IMR-90 (cell line): ENCODE data around the gene TMEM163. TPM values are rescaled to one million over a fixed set of nuclear protein-coding genes. Genes with fewer than 3 reads are reported as not detected.

Source experiments
- ATAC-seq: fragments of 200-7000 bp; cut with Tn5 transposase; 2 replicates; pipeline ENCODE4 v1.9.1; 2020; ENCODE audit warnings: low read depth, mild to moderate bottlenecking, moderate library complexity
- BruUV-seq: library from RNA; stranded (reverse); fragments of 400-500 nt; replicated peaks from 2 replicates; lab custom pipeline; 2021; lab: Mats Ljungman, UMichigan
- CTCF ChIA-PET: fragments of 300-600 bp; formaldehyde crosslinking; extraction: SDS; loops from one replicate; lab custom pipeline; 2021; ENCODE audit warnings: antibody characterized with exemption; lab: Yijun Ruan, JAX
- POLR2A ChIA-PET: fragments of 300-600 bp; sonication (Branson Sonifier 250); formaldehyde crosslinking; loops from one replicate; lab custom pipeline; 2022; ENCODE audit warnings: antibody characterized with exemption; ENCODE audit not compliant: unreplicated experiment; lab: Charles Lee
- DNase-seq: peaks from one replicate; pipeline ENCODE4 v3.0.0; 2013
- H2AFZ ChIP-seq: replicated peaks from 2 replicates; pipeline ENCODE3; 2013; ENCODE audit warnings: low read length, mild to moderate bottlenecking; ENCODE audit not compliant: poor library complexity
- H2AK5ac ChIP-seq: 2 replicates; pipeline ENCODE4 v1.6.1; 2013; ENCODE audit warnings: low read depth, low read length, inconsistent platforms
- H2AK9ac ChIP-seq: replicated peaks from 2 replicates; pipeline ENCODE3; 2013; ENCODE audit warnings: mild to moderate bottlenecking, low read depth, low read length, moderate library complexity; ENCODE audit not compliant: poor library complexity
- H2BK120ac ChIP-seq: 2 replicates; pipeline ENCODE4 v1.6.1; 2013; ENCODE audit warnings: low read depth, low read length, inconsistent platforms
- H2BK15ac ChIP-seq: 3 replicates; pipeline ENCODE4 v1.6.1; 2013; ENCODE audit warnings: low read depth, low read length, inconsistent platforms
- H2BK20ac ChIP-seq: 2 replicates; pipeline ENCODE4 v1.6.1; 2013; ENCODE audit warnings: low read depth, mild to moderate bottlenecking, inconsistent platforms, low read length, moderate library complexity
- H2BK5ac ChIP-seq: 2 replicates; pipeline ENCODE4 v1.6.1; 2013; ENCODE audit warnings: mild to moderate bottlenecking, low read depth, low read length, inconsistent platforms; ENCODE audit not compliant: poor library complexity, severe bottlenecking
- H3K14ac ChIP-seq: replicated peaks from 2 replicates; pipeline ENCODE4 v1.6.1; 2013; ENCODE audit warnings: low read depth, low read length, inconsistent platforms
- H3K18ac ChIP-seq: 2 replicates; pipeline ENCODE4 v1.6.1; 2013; ENCODE audit warnings: low read depth, low read length, control low read depth
- H3K23ac ChIP-seq: 2 replicates; pipeline ENCODE4 v1.6.1; 2013; ENCODE audit warnings: low read depth, low read length, inconsistent platforms
- H3K27ac ChIP-seq: 2 replicates; pipeline ENCODE4 v1.5.1; 2013; ENCODE audit warnings: mild to moderate bottlenecking, control low read depth, low read length; ENCODE audit not compliant: insufficient read depth
- H3K27me3 ChIP-seq: 2 replicates; pipeline ENCODE4 v1.6.1; 2013; ENCODE audit warnings: low read length; ENCODE audit not compliant: control insufficient read depth, insufficient read depth
- H3K36me3 ChIP-seq: 2 replicates; pipeline ENCODE4 v1.6.1; 2013; ENCODE audit warnings: low read length, mixed read lengths; ENCODE audit not compliant: control insufficient read depth, insufficient read depth
- H3K4ac ChIP-seq: 2 replicates; pipeline ENCODE4 v1.6.1; 2013; ENCODE audit warnings: low read depth, low read length, inconsistent platforms
- H3K4me1 ChIP-seq: 2 replicates; pipeline ENCODE4 v1.6.1; 2013; ENCODE audit warnings: low read length, mixed read lengths; ENCODE audit not compliant: control insufficient read depth, insufficient read depth
- H3K4me2 ChIP-seq: 2 replicates; pipeline ENCODE4 v1.6.1; 2013; ENCODE audit warnings: low read depth, mild to moderate bottlenecking, control low read depth, low read length, moderate library complexity
- H3K4me3 ChIP-seq: 2 replicates; pipeline ENCODE4 v1.5.1; 2013; ENCODE audit warnings: low read depth, mild to moderate bottlenecking, control low read depth, low read length, moderate library complexity; ENCODE audit not compliant: insufficient read depth
- H3K56ac ChIP-seq: 2 replicates; pipeline ENCODE4 v1.6.1; 2013; ENCODE audit warnings: low read length, inconsistent platforms; ENCODE audit not compliant: insufficient read depth; ENCODE audit errors: extremely low read depth
- H3K79me1 ChIP-seq, 2 experiments: 2 replicates each; pipeline ENCODE4 v1.6.1; 2013; ENCODE audit warnings: low read length in 2 of 2, inconsistent platforms in 1 of 2, low read depth in 1 of 2
- H3K9ac ChIP-seq: 2 replicates; pipeline ENCODE4 v1.6.1; 2013; ENCODE audit warnings: low read depth, low read length, control low read depth
- H3K9me1 ChIP-seq: 2 replicates; pipeline ENCODE4 v1.6.1; 2013; ENCODE audit warnings: low read length, inconsistent platforms; ENCODE audit not compliant: insufficient read depth
- H3K9me3 ChIP-seq: 2 replicates; pipeline ENCODE4 v1.6.1; 2013; ENCODE audit warnings: low read length; ENCODE audit not compliant: control insufficient read depth, insufficient read depth
- H4K20me1 ChIP-seq: 2 replicates; pipeline ENCODE4 v1.6.1; 2013; ENCODE audit warnings: low read length, inconsistent platforms; ENCODE audit not compliant: insufficient read depth
- H4K5ac ChIP-seq: 2 replicates; pipeline ENCODE4 v1.6.1; 2013; ENCODE audit warnings: mild to moderate bottlenecking, low read depth, low read length, control low read depth
- H4K8ac ChIP-seq, 2 experiments: 2 replicates each; pipeline ENCODE4 v1.6.1; 2013; ENCODE audit warnings: low read depth in 2 of 2, low read length in 2 of 2, control low read depth in 1 of 2, inconsistent platforms in 1 of 2
- H4K91ac ChIP-seq: 2 replicates; pipeline ENCODE4 v1.6.1; 2013; ENCODE audit warnings: low read depth, low read length, inconsistent platforms; ENCODE audit not compliant: insufficient read depth
- BHLHE40 ChIP-seq: fragments of 150-350 bp; IDR thresholded peaks from 2 replicates; pipeline ENCODE4 v1.6.1; 2016; ENCODE audit warnings: mild to moderate bottlenecking, low read depth, low read length
- CEBPB ChIP-seq: IDR thresholded peaks from 2 replicates; pipeline ENCODE4 v1.6.1; 2012; ENCODE audit warnings: low read depth, low read length, improper control_type of control experiment
- CHD1 ChIP-seq: IDR thresholded peaks from 2 replicates; pipeline ENCODE4 v1.6.1; 2012; ENCODE audit warnings: low read depth, low read length, improper control_type of control experiment
- CTCF ChIP-seq: conservative IDR thresholded peaks from 2 replicates; pipeline ENCODE4 v1.5.1; 2012; ENCODE audit warnings: mild to moderate bottlenecking, low read depth, low read length, improper control_type of control experiment
- ELK1 ChIP-seq: fragments of 150-350 bp; IDR thresholded peaks from 2 replicates; pipeline ENCODE4 v1.6.1; 2016; ENCODE audit warnings: low read depth, mild to moderate bottlenecking, low read length, moderate library complexity, borderline replicate concordance
- FOS ChIP-seq: fragments of 150-350 bp; IDR thresholded peaks from 2 replicates; pipeline ENCODE4 v1.6.1; 2016; ENCODE audit warnings: low read depth, low read length
- MAFK ChIP-seq: IDR thresholded peaks from 2 replicates; pipeline ENCODE4 v1.6.1; 2012; ENCODE audit warnings: low read depth, low read length, improper control_type of control experiment
- MAZ ChIP-seq: IDR thresholded peaks from 2 replicates; pipeline ENCODE4 v1.6.1; 2012; ENCODE audit warnings: low read depth, mild to moderate bottlenecking, low read length, improper control_type of control experiment, moderate library complexity, borderline replicate concordance
- MXI1 ChIP-seq: IDR thresholded peaks from 2 replicates; pipeline ENCODE4 v1.6.1; 2012; ENCODE audit warnings: low read depth, mild to moderate bottlenecking, low read length, moderate library complexity, borderline replicate concordance
- NFE2L2 ChIP-seq: fragments of 150-350 bp; IDR thresholded peaks from 2 replicates; pipeline ENCODE4 v1.6.1; 2016; ENCODE audit warnings: low read depth, mild to moderate bottlenecking, low read length
- POLR2A ChIP-seq: IDR thresholded peaks from 2 replicates; pipeline ENCODE4 v1.6.1; 2012; ENCODE audit warnings: mild to moderate bottlenecking, low read depth, low read length
- RAD21 ChIP-seq: IDR thresholded peaks from 2 replicates; pipeline ENCODE4 v1.6.1; 2012; ENCODE audit warnings: low read length, improper control_type of control experiment
- RCOR1 ChIP-seq: IDR thresholded peaks from 2 replicates; pipeline ENCODE4 v1.6.1; 2012; ENCODE audit warnings: mild to moderate bottlenecking, low read length, improper control_type of control experiment; ENCODE audit not compliant: insufficient replicate concordance
- RFX5 ChIP-seq: IDR thresholded peaks from 2 replicates; pipeline ENCODE4 v1.8.0; 2012; ENCODE audit warnings: low read depth, mild to moderate bottlenecking, low read length, moderate library complexity
- SMC3 ChIP-seq: fragments of 150-350 bp; IDR thresholded peaks from 2 replicates; pipeline ENCODE4 v1.6.1; 2016; ENCODE audit warnings: low read depth, mild to moderate bottlenecking, antibody characterized with exemption, low read length, moderate library complexity
- WGBS, 2 experiments: methylation state at CpG; one replicate each; pipeline versions ENCODE4 v1.1.5 to v1.1.7; 2013; ENCODE audit warnings: missing lambda C conversion rate in 2 of 2; ENCODE audit not compliant: insufficient read length in 1 of 2; ENCODE audit errors: extremely low coverage in 2 of 2; 5-methylcytosine and 5-hydroxymethylcytosine counted together
- dilution Hi-C: fragments of 300-500 bp; cut with HindIII; formaldehyde crosslinking; loops from one replicate; pipeline ENCODE4 v1.14.3; 2018; ENCODE audit warnings: low sequenced_read_pairs; ENCODE audit not compliant: unreplicated experiment
- in situ Hi-C: fragments of 300-500 bp; cut with MboI; formaldehyde crosslinking; loops from 3 replicates; pipeline ENCODE4 v1.14.3; 2019; ENCODE audit warnings: low sequenced_read_pairs, inconsistent platforms, mixed read lengths
- intact Hi-C: fragments of 100-400 bp; cut with micrococcal nuclease; formaldehyde crosslinking; loops from 2 replicates; pipeline ENCODE4 v1.10.0; 2022
- polyA plus RNA-seq, 3 experiments: library from polyadenylated mRNA; depleted of rRNA; stranded (reverse); fragments of >200 nt; gene quantifications; 2 replicates each; pipeline ENCODE4 v1.2.3, GENCODE V29; 2012; ENCODE audit warnings: low replicate concordance in 1 of 3
- total RNA-seq: library from RNA; depleted of rRNA; stranded (reverse); fragments of >200 nt; gene quantifications from 2 replicates; pipeline ENCODE4 v1.2.3, GENCODE V29; 2012
- TF ChIP-seq, protein P1 (sequence below): fragments of 150-350 bp; IDR thresholded peaks from 2 replicates; pipeline ENCODE4 v1.6.1; 2017; ENCODE audit warnings: mild to moderate bottlenecking, antibody characterized with exemption, low read length, low read depth

TMEM163 gene
- total and polyA plus RNA-seq, 2 of the 4 experiments (the other 2 are of a cell fraction), result not detected

GRCh38 chr2:134573724-134574123 lies 145.1 kb downstream of the TMEM163 start:
- in situ Hi-C loops (no loop called here), dilution Hi-C loops (no loop called here), intact Hi-C loops (no loop called here)
- Histone ChIP-seq H3K9me3 (no peaks in the 10 kb centered on the region), H2BK120ac (no peak overlapping the region), H3K23ac (no peak overlapping the region), H3K4me1 (no peaks in the 10 kb centered on the region), H3K9ac (no peak overlapping the region), H2AK9ac (no peak overlapping the region), H2BK20ac (no peak overlapping the region), H2BK5ac (no peak overlapping the region), H3K4me3 (no peak overlapping the region), H3K4ac (no peak overlapping the region), H3K79me1 (no peaks in the 10 kb centered on the region), H3K14ac (no peak overlapping the region), H3K9me1 (no peaks in the 10 kb centered on the region), H4K8ac (no peak overlapping the region), H2AK5ac (no peak overlapping the region), H3K36me3 (no peaks in the 10 kb centered on the region), H4K5ac (no peak overlapping the region), H4K91ac (no peak overlapping the region), H3K27me3 (peaks cover 8% of the 10 kb centered on the region), H4K20me1 (no peaks in the 10 kb centered on the region), H3K56ac (no peak overlapping the region), H2BK15ac (no peak overlapping the region), H3K27ac (no peak overlapping the region), H3K4me2 (no peak overlapping the region), H2AFZ (no peak overlapping the region), H3K18ac (no peak overlapping the region)
- ChIA-PET POLR2A (no interaction called here), CTCF (no interaction called here)
- no TSS peak for BruUV-seq
- TF ChIP-seq POLR2A (no peak), CEBPB (no peak), ELK1 (no peak), RCOR1 (no peak), CTCF (no peak), MXI1 (no peak), CHD1 (no peak), MAFK (no peak), RFX5 (no peak), SMC3 (no peak), NFE2L2 (no peak), BHLHE40 (no peak), FOS (no peak), MAZ (no peak), RAD21 (no peak)
- TF ChIP-seq, protein P1, sequence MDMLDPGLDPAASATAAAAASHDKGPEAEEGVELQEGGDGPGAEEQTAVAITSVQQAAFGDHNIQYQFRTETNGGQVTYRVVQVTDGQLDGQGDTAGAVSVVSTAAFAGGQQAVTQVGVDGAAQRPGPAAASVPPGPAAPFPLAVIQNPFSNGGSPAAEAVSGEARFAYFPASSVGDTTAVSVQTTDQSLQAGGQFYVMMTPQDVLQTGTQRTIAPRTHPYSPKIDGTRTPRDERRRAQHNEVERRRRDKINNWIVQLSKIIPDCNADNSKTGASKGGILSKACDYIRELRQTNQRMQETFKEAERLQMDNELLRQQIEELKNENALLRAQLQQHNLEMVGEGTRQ, result no peak
- no peak for ATAC-seq
- 40% methylated on average over 1 of the region's 1 CpG; no CpG with 5 or more reads in 1 of the 2 experiments for WGBS, 2 experiments
- no peak for DNase-seq
